ENCODE data around the gene SLC39A8.

- TF ChIP-seq, protein P1, sequence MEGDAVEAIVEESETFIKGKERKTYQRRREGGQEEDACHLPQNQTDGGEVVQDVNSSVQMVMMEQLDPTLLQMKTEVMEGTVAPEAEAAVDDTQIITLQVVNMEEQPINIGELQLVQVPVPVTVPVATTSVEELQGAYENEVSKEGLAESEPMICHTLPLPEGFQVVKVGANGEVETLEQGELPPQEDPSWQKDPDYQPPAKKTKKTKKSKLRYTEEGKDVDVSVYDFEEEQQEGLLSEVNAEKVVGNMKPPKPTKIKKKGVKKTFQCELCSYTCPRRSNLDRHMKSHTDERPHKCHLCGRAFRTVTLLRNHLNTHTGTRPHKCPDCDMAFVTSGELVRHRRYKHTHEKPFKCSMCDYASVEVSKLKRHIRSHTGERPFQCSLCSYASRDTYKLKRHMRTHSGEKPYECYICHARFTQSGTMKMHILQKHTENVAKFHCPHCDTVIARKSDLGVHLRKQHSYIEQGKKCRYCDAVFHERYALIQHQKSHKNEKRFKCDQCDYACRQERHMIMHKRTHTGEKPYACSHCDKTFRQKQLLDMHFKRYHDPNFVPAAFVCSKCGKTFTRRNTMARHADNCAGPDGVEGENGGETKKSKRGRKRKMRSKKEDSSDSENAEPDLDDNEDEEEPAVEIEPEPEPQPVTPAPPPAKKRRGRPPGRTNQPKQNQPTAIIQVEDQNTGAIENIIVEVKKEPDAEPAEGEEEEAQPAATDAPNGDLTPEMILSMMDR (IDR thresholded peaks at IDR 0.05) = no peak
- no peak for TF ChIP-seq POLR2A (IDR thresholded peaks at IDR 0.05)
These were observed 91.4 kb downstream of the SLC39A8 start for GRCh38 chr4:102253860-102254259.

All from uterus (tissue), 2 donors.